Peyer's patch (tissue), 4 donors: Measurements from ENCODE around the gene CNPY1. TPM values are rescaled to one million over a fixed set of nuclear protein-coding genes. Genes with fewer than 3 reads are reported as not detected.

Experiments
- DNase-seq, 3 donors: peaks; one replicate each; pipeline ENCODE4 v3.0.0-alpha.2; 2017 to 2019
- H3K27ac ChIP-seq, 4 donors: fragments of 200-600 bp; sonication (generic); one replicate each; pipeline ENCODE4 v1.5.1; 2016 to 2019
- H3K27me3 ChIP-seq, 2 donors: fragments of 200-600 bp; sonication (generic); one replicate each; pipeline ENCODE4 v1.5.1; 2019
- H3K36me3 ChIP-seq, 3 donors: fragments of 200-600 bp; sonication (generic); one replicate each; pipeline ENCODE4 v1.5.1; 2016 to 2019
- H3K4me1 ChIP-seq, 4 donors: fragments of 200-600 bp; sonication (generic); one replicate each; pipeline ENCODE4 v1.5.1; 2016 to 2019
- H3K4me3 ChIP-seq, 4 donors: fragments of 200-600 bp; sonication (generic); 1 replicate in 3 of 4; 2 replicates in 1 of 4; pipeline ENCODE4 v1.5.1; 2016 to 2019; ENCODE audit warnings: mild to moderate bottlenecking in 1 of 4
- H3K9me3 ChIP-seq, 4 donors: fragments of 200-600 bp; sonication (generic); one replicate each; pipeline ENCODE4 v1.5.1; 2016 to 2019; ENCODE audit warnings: mild to moderate bottlenecking in 1 of 4
- POLR2A ChIP-seq, 2 donors: fragments of 450-650 bp; IDR thresholded peaks; one replicate each; pipeline ENCODE4 v1.5.1; 2017; ENCODE audit warnings: antibody characterized with exemption in 2 of 2, mild to moderate bottlenecking in 2 of 2, moderate library complexity in 2 of 2
- total RNA-seq, 4 donors: library from RNA; depleted of rRNA; stranded (reverse); fragments of >200 nt; gene quantifications; one replicate each; pipeline ENCODE4 v1.1.0, GENCODE V29; 2016
- TF ChIP-seq, protein P1 (sequence below), 6 experiments: fragments of 450-650 bp in 4 of 6; fragments of 200-600 bp in 2 of 6; sonication (generic) in 1 of 6; IDR thresholded peaks; one replicate each; pipeline ENCODE4 v1.5.1; 2017 to 2019; ENCODE audit warnings: antibody characterized with exemption in 6 of 6, mild to moderate bottlenecking in 3 of 6, moderate library complexity in 1 of 6

Gene CNPY1
- total RNA-seq, 4 donors from 2014 or later: 0.40 TPM; not detected in 3

DNA sequence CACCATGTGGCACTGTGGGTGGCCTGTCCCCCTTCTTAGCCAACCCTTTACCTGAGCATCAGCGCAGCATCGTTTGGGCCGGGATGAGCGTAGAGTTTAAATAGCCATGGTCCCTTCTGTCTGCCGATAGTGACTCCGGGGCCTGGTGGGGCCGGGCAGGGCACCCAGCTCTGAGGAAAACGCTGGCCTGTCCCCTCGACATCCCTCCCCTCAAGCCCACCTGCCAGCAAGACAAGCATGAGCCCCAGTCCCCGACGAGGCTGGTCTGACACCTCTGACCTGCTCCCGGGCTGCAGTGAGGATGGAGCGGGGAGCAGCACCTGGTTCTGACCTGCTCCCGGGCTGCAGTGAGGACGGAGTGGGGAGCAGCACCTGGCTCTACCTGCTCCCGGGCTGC, 31.1 kb upstream of the CNPY1 start:
- H3K27me3 ChIP-seq: no peaks in the 10 kb centered on the region
- H3K4me1 ChIP-seq: no peaks in the 10 kb centered on the region
- TF ChIP-seq, protein P1, sequence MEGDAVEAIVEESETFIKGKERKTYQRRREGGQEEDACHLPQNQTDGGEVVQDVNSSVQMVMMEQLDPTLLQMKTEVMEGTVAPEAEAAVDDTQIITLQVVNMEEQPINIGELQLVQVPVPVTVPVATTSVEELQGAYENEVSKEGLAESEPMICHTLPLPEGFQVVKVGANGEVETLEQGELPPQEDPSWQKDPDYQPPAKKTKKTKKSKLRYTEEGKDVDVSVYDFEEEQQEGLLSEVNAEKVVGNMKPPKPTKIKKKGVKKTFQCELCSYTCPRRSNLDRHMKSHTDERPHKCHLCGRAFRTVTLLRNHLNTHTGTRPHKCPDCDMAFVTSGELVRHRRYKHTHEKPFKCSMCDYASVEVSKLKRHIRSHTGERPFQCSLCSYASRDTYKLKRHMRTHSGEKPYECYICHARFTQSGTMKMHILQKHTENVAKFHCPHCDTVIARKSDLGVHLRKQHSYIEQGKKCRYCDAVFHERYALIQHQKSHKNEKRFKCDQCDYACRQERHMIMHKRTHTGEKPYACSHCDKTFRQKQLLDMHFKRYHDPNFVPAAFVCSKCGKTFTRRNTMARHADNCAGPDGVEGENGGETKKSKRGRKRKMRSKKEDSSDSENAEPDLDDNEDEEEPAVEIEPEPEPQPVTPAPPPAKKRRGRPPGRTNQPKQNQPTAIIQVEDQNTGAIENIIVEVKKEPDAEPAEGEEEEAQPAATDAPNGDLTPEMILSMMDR (IDR thresholded peaks at IDR 0.05): no peak
- no peak for TF ChIP-seq POLR2A (IDR thresholded peaks at IDR 0.05)
- no peak for DNase-seq
- no peaks in the 10 kb centered on the region for H3K9me3 ChIP-seq
- H3K36me3 ChIP-seq: no peaks in the 10 kb centered on the region
- no peak overlapping the region for H3K4me3 ChIP-seq
- H3K27ac ChIP-seq: no peak overlapping the region

DNA sequence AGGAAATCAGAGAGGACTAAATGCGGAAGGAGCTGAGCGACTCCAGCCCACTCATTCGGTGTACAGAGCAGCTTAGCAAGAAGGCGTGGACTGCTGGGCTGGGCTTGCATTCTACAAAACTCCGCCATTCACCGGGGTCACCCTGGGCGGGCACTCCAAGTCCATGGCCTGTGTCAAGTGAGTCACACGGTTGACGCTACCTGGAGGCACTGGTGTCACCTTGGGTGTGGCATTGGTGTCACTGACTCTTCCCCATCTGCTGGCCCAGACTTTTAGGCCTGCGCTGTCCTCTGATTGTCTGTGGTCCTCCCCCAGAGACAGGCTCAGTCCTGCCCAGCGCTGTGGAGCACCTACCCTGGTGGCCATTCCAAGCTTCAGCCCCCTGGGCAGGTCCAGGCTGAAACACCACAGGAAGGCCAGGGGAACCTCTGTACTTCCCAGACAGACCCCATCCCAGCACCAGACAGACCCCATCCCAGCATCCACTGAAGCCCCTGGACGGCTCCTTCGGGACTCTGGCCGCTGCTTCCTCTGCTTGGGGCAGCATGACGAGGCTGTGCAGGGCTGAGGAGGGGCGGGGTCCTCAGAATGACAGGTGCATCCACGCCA, 30.6 kb upstream of the CNPY1 start:
- Histone ChIP-seq H3K4me1 (no peaks in the 10 kb centered on the region), H3K27me3 (no peaks in the 10 kb centered on the region), H3K9me3 (no peaks in the 10 kb centered on the region), H3K36me3 (no peaks in the 10 kb centered on the region), H3K4me3 (peak overlapping the region in 2 of 4 donors; percentile 11 to 24), H3K27ac (no peak overlapping the region)
- peak in 2 of 3 donors; percentile 40 to 65 for DNase-seq
- TF ChIP-seq, protein P1 (IDR thresholded peaks at IDR 0.05): no peak
- TF ChIP-seq POLR2A (IDR thresholded peaks at IDR 0.05): no peak

DNA sequence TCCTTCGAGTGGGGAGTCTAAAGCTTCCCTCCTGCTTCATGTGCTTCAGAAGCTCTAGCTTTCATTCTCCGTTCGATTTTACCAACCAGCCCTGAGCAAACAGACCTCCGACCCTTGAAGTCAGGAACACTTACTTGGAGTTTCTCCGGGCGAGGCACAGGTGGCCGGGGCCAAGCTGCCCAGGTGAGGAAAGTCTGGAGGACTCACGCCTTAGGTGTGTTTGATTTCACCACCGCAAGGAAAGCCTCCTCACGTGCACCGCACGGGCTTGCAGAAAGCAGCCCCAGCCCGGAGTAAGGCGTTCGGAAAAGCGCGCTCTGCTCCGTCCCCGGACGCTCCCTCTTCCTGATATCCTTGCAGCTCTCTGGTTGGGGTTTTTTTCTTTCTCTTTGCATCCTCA, 30.1 kb upstream of the CNPY1 start:
- H3K27ac ChIP-seq: no peak overlapping the region
- H3K27me3 ChIP-seq: no peaks in the 10 kb centered on the region
- TF ChIP-seq, protein P1 (IDR thresholded peaks at IDR 0.05): no peak
- TF ChIP-seq POLR2A (IDR thresholded peaks at IDR 0.05): no peak
- H3K9me3 ChIP-seq: no peaks in the 10 kb centered on the region
- no peaks in the 10 kb centered on the region for H3K36me3 ChIP-seq
- H3K4me1 ChIP-seq: no peaks in the 10 kb centered on the region
- peak in 1 of 3 donors; percentile 48 for DNase-seq
- H3K4me3 ChIP-seq: peak overlapping the region in 2 of 4 donors; percentile 11 to 24

DNA sequence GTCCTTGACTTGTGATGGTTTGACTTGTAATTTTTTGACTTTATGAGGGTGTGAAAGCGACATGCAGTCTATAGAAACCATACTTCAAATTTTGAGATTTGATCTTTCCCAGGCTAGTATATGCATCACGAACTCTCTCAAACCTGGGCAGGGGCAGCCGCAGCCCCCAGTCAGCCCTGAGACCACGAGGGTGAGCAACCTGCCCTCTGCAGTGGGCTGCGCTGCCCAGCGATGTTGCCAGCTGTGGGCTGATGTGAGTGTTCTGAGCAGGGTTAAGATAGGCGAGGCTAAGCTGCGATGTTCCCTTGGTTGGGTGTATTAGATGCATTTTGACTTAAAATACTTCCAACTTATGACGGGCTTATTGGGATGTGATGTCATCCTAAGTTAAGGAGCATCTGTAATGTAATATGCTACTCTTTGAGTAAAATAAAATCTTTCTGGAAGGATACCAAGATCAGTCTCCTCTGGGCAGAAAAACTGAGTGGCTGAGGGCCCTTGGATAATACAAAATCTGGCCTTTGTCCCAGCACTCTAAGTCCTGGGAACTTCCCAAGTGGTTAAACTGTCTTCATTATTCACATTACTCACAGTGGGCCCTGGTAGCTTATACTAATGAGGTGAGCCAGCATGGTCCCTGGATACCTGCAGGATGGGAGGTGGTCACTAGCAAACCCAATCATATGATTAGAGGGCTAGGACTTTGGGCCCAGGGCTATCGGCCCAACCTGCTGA, 28.4 kb upstream of the CNPY1 start:
- H3K27me3 ChIP-seq: no peaks in the 10 kb centered on the region
- peak in 1 of 3 donors; percentile 18 for DNase-seq

DNA sequence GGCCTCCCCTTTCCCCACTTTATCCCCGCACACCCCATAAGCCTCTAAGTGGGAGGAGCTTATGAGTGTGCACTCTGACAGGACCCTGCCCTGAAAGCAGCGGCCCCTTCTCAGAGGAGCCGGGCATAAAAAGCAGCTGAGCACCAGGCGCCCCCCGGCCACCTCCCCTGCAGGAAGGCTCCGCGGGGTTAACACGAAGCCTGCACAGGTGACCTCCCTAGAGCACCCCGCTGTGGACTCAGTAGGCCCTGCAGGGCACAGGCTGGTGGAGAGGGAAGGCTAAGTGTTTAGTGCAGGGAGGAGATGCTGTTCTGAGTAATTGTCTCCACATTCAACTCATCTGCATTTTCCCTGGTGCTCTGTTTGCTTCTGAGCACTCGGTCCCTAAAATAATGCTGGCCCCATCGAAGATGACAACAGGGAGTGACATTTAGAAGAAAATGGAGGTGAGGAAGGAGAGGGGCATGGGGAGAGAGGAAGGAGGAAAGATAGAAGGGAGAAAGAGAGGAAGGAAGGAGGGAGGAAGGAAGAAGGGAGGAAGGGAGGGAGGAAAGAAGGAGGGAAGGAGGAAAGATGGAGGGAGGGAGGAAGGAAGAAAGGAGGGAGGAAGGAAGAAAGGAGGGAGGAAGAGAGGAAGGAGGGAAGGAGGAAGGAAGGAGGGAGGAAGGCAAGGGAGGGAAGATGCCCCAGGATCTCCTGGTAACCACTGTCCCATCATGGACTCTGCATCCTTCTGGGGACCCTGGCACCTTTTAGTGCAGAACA, 25.4 kb upstream of the CNPY1 start:
- H3K4me1 ChIP-seq: no peaks in the 10 kb centered on the region
- DNase-seq: no peak

More for the DNA sequence above, 28.4 kb upstream of the CNPY1 start:
- H3K9me3 ChIP-seq: no peaks in the 10 kb centered on the region
- no peaks in the 10 kb centered on the region for H3K36me3 ChIP-seq
- no peak for TF ChIP-seq POLR2A (IDR thresholded peaks at IDR 0.05)
- TF ChIP-seq, protein P1 (IDR thresholded peaks at IDR 0.05): no peak
- H3K27ac ChIP-seq: no peak overlapping the region
- no peaks in the 10 kb centered on the region for H3K4me1 ChIP-seq
- H3K4me3 ChIP-seq: no peak overlapping the region

More for the DNA sequence above, 25.4 kb upstream of the CNPY1 start:
- H3K4me3 ChIP-seq: no peak overlapping the region
- no peak overlapping the region for H3K27ac ChIP-seq
- no peak for TF ChIP-seq POLR2A (IDR thresholded peaks at IDR 0.05)
- TF ChIP-seq, protein P1 (IDR thresholded peaks at IDR 0.05): no peak
- no peaks in the 10 kb centered on the region for H3K36me3 ChIP-seq
- H3K27me3 ChIP-seq: no peaks in the 10 kb centered on the region
- no peaks in the 10 kb centered on the region for H3K9me3 ChIP-seq
